ENCODE results near the gene FGD2.

DNA sequence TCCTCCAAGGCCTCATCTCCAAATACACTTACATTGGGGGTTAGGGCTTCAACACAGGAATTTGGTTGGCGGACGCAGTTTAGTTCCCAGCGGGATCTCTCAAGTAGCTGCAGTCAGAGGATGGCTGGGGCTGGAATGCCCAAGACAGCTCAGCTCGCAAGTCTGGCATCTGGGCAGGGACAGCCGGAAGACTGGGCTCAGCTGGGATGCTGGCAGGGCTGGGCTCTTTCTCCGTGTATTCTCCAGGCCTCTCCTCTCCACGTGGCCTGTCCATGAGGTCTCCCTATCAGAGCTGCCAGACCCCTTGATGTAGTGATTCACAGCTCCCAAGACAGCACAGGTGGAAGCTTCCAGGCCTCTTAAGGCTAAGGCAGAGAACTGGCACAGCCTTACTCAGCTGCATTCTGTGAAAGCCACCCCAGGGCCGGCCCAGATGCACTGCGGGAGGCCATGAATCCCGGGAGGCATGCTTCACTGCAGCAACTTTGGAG lies 5.0 kb downstream of the FGD2 start:
- TF ChIP-seq TARDBP (IDR thresholded peaks at IDR 0.05; ENCODE audit: borderline replicate concordance) (no peak), ZNF274 (IDR thresholded peaks at IDR 0.05; ENCODE audit: insufficient read depth, insufficient read length) (no peak), RFX5 (IDR thresholded peaks at IDR 0.05; ENCODE audit: low read depth, low read length) (no peak), JUND (IDR thresholded peaks at IDR 0.05; ENCODE audit: low read depth, low read length) (no peak), POLR2AphosphoS5 (IDR thresholded peaks at IDR 0.05; ENCODE audit: low read length) (no peak), NR2F1 (conservative IDR thresholded peaks at IDR 0.05) (no peak), EZH2 (IDR thresholded peaks at IDR 0.05; ENCODE audit: borderline replicate concordance, control insufficient read depth, low read depth, low read length) (no peak), KDM1A (IDR thresholded peaks at IDR 0.05; ENCODE audit: borderline replicate concordance) (no peak)
- TF ChIP-seq, protein P1, sequence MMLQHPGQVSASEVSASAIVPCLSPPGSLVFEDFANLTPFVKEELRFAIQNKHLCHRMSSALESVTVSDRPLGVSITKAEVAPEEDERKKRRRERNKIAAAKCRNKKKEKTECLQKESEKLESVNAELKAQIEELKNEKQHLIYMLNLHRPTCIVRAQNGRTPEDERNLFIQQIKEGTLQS (IDR thresholded peaks at IDR 0.05; ENCODE audit: borderline replicate concordance, extremely low read depth, low read depth, low read length), result no peak
- TF ChIP-seq, protein P2, sequence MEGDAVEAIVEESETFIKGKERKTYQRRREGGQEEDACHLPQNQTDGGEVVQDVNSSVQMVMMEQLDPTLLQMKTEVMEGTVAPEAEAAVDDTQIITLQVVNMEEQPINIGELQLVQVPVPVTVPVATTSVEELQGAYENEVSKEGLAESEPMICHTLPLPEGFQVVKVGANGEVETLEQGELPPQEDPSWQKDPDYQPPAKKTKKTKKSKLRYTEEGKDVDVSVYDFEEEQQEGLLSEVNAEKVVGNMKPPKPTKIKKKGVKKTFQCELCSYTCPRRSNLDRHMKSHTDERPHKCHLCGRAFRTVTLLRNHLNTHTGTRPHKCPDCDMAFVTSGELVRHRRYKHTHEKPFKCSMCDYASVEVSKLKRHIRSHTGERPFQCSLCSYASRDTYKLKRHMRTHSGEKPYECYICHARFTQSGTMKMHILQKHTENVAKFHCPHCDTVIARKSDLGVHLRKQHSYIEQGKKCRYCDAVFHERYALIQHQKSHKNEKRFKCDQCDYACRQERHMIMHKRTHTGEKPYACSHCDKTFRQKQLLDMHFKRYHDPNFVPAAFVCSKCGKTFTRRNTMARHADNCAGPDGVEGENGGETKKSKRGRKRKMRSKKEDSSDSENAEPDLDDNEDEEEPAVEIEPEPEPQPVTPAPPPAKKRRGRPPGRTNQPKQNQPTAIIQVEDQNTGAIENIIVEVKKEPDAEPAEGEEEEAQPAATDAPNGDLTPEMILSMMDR (IDR thresholded peaks at IDR 0.05 in 2 of 3, conservative IDR thresholded peaks at IDR 0.05 in 1 of 3; ENCODE audit: control insufficient read depth in 2 of 3, extremely low read depth in 1 of 3, insufficient read depth in 1 of 3, low read depth in 3 of 3, low read length in 3 of 3), result no peak
- TF ChIP-seq, protein P3, sequence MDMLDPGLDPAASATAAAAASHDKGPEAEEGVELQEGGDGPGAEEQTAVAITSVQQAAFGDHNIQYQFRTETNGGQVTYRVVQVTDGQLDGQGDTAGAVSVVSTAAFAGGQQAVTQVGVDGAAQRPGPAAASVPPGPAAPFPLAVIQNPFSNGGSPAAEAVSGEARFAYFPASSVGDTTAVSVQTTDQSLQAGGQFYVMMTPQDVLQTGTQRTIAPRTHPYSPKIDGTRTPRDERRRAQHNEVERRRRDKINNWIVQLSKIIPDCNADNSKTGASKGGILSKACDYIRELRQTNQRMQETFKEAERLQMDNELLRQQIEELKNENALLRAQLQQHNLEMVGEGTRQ (IDR thresholded peaks at IDR 0.05; ENCODE audit: borderline replicate concordance, low read depth, low read length), result no peak
